ENCODE measurements around the gene ANKRD10.

Gene ANKRD10

GRCh38 chr13:110944968-110945927, 30.4 kb upstream of the ANKRD10 start:
- DNase-seq, result no peak

- DNase-seq, result no peak
Measured at GRCh38 chr13:110944121-110944967, 29.5 kb upstream of the ANKRD10 start.

DNA sequence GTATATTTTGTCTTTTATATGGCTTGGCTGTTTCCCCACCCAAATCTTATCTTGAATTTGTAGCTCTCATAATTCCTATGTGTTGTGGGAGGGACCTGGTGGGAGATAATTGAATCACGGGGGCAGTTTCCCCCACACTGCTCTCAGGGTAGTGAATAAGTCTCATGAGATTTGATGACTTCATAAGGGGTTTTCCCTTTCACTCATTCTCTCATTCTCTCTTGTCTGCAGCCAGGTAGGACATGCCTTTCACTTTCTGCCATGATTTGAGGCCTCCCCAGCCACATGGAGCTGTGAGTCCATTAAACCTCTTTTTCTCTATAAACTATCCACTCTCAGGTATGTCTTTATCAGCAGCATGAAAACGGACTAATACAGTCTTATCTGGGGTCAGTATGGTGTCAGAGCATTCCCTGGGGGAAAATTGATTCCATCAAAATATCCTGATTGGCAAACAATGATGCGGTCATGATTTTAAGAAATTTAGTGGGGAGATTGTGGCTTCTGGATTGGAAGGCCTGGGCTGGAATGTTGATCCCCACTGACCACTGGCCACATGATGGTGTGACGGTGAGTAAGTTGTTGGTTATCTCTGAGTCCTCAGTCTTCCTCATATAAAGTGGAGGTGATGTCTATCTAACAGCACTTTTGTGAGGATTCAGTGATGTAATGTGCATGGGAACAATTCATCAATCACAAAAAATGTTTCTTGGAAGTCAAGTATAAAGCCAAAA, 27.5 kb upstream of the ANKRD10 start:
- no peak for DNase-seq

GRCh38 chr13:110938662-110939421, 24.0 kb upstream of the ANKRD10 start:
- no peak for DNase-seq

GRCh38 chr13:110937511-110938285, 22.8 kb upstream of the ANKRD10 start:
- DNase-seq, result no peak

GRCh38 chr13:110936519-110936918, 21.6 kb upstream of the ANKRD10 start:
- no peak for DNase-seq

- DNase-seq, result no peak
Measured at GRCh38 chr13:110932588-110932987, 17.7 kb upstream of the ANKRD10 start.

DNA sequence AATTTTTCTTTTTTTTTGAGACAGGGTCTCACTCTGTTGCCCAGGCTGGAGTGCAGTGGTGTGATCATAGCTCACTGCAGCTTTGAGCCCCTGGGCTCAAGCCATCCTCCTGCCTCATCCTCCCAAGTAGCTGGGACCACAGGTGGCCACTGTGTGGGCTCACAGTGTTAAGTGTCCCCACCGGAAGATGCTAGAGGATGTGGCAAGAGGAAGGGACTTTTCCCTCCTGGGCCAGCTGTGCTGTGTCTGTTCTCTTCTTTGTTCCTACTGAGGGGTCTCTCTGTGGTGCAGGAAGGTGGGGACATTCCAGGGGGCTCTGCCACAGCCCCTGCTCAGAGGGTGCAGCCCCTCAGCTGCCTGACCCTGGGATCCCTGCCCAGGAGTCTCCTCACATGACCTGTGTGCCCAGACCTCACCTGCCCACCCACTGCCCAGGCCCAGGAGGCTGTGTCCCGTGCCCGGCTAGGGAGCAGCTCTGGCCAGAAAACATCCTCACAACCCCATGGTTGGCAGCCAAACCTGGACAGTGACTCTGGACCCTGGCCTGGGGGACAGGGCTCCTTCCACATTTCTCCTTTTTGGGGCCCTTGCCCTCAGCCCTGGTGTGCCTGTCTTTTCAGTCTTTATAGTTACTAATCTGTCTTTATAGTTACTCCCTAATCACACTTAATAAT, 14.4 kb upstream of the ANKRD10 start:
- no peak for DNase-seq

DNA sequence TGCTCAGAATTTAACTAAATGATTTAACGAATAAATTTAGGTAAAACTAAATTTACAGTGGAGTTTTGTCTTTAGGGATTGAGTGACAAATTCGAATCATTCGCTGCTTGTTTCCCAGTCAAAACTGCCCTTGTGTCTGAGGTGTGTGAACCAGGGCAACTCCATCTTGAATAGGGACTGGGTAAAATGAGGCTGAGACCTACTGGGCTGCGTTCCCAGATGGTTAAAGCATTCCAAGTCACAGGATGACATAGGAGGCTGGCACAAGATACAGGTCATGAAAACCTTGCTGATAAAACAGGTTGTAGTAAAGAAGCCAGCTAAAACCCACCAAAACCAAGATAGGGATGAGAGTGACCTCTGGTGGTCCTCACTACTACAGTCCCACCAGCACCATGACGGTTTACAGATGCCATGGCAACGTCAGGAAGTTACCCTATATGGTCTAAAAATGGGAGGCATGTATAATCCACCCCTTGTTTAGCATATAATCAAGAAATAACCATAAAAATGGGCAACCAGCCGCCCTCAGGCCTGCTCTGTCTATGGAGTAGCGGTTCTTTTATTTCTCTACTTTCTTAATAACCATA, 10.2 kb upstream of the ANKRD10 start:
- no peak for DNase-seq

DNA sequence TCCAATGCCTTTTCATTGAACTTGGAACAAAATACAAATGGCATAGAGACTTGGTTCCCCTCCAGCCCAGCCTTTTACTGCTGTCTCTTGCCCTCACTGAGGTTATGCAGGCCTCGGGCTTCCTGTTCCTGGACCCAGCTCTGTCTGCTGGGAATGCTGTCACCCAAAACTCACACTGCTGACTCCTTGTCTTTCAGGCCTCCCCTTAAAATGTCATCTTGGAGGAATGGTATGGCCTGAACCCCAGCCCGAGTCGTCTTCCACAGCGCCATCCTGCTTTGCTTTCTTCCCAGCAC, 9.7 kb upstream of the ANKRD10 start:
- no peak for DNase-seq

DNA sequence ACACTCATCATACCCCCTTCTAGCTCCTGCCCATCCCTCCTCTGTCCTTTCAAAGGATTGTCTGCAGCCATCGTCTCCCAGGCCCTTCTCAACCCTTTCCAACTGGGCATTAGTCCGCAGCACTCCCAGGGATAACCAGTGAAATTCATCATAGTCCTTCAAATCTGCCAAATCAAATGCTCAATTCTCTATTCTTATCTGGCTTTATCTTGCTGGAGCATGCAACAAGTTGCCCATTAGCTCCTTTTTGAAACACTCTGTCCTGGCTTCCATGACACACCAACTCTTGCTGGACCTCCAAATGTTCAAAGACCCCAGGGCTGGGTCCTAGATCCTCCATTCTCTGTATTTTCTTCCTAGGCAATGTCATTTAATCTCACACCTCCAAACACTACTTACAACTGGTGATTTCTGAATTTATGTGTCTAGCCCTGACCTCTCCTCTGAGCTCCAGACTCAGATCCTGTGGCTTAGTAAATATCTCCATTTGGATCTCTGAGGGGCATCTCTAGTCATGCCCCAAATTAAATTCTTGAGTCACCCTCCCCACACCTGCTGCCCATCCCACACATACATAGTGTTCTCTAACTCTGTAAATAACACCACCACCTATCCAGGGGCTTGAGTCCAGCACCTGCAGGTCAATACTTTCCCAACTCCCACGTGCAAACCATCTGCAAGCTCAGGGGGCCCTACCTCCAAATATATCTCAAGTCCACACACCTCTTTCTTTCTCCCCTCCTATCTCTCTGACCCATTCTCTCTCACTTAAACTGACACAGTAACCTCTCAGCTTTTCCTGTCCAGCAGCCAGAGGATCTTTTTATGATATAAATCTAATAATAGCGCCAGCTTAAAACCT, 9.1 kb upstream of the ANKRD10 start:
- no peak for DNase-seq

GRCh38 chr13:110923086-110923485, 8.2 kb upstream of the ANKRD10 start:
- DNase-seq, result no peak

DNA sequence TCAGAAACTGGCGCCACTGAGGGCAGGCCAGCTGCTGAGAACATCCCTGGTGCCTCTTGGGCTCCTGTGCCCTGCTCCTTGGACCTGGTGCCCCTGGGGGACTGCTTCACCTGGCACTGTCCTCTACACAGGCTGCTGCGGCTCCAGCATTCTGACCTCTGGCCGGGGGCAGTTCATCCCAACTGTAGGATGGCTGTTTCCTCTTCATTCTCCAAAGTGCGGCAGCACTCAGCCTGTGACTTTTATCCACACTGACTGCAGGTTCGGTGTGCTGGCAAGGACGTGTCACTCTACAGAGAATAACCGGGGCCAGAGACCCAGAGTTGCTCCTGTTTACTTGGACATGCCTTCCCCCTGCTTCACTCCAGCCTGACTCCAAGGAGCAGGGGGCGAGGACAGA, 7.6 kb upstream of the ANKRD10 start:
- no peak for DNase-seq

DNA sequence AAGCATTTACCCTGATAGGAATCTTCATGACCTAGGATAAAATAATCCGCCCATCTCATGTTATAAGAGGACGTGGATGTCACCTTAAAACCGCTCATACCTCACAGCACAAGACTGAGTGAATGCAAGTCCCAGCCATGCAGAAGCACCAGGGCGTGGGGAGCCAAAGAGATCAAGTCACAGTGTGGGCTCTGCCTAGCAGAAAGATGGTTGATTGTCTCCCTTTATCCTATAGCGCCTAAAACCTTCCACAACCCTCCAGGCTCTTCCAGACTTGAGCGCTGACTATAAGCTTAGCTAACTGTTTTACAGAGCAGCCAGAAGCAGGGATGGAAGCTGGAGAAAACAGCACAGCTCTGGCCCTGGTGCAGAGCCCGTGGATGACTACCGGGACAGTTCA, 6.8 kb upstream of the ANKRD10 start:
- no peak for DNase-seq

GRCh38 chr13:110921209-110921608, 6.3 kb upstream of the ANKRD10 start:
- no peak for DNase-seq

DNA sequence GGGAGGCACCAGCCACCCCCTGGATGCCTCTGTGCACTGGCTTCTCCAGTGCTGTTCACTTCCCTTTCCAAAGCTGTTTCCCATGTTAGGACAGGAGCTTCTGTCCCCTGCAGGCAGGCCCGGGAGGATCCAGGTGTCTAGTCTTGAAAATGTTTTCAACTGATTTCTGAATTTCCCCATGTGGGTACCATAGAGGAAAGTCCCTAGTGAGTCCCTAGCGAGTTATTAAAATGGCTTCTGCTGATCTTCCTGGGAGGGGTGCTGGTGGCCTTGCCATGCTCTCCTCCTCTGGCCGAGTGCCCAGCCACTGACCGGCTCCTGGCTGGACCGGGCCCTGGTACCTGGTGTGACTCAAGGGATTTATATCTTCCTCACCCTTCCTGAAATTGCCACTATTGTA, 5.2 kb upstream of the ANKRD10 start:
- DNase-seq, result no peak

- DNase-seq, result no peak
Measured at GRCh38 chr13:110916301-110917142, 1.7 kb upstream of the ANKRD10 start.

- no peak for DNase-seq
Measured at GRCh38 chr13:110915874-110916206, 971 bp upstream of the ANKRD10 start.

Measured in C1 segment of cervical spinal cord (tissue), 14 donors.